Measurements from ENCODE around the gene SPATA17.

DNA sequence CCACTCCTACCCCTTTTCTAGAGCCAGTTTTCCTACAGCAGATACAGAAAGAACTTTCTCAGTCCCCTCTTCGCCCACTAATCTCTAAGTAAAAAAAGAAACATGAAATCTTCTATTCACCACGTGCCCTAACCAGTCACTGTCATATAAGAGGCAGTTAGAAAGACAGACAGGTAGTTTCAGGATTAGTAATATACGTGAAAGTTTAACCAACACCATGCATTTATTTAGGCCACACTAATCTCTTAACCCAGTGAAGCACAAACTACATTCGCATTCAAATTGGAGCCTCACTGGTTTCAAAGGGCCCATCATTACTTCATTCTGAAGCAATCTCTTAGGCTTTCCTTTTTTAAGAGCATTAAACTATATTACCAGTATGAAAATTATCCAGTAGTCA is 10.3 kb upstream of the SPATA17 start:
- TF ChIP-seq, protein P1, sequence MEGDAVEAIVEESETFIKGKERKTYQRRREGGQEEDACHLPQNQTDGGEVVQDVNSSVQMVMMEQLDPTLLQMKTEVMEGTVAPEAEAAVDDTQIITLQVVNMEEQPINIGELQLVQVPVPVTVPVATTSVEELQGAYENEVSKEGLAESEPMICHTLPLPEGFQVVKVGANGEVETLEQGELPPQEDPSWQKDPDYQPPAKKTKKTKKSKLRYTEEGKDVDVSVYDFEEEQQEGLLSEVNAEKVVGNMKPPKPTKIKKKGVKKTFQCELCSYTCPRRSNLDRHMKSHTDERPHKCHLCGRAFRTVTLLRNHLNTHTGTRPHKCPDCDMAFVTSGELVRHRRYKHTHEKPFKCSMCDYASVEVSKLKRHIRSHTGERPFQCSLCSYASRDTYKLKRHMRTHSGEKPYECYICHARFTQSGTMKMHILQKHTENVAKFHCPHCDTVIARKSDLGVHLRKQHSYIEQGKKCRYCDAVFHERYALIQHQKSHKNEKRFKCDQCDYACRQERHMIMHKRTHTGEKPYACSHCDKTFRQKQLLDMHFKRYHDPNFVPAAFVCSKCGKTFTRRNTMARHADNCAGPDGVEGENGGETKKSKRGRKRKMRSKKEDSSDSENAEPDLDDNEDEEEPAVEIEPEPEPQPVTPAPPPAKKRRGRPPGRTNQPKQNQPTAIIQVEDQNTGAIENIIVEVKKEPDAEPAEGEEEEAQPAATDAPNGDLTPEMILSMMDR (IDR thresholded peaks at IDR 0.05): no peak
- TF ChIP-seq POLR2AphosphoS5 (IDR thresholded peaks at IDR 0.05): no peak
- no peak for TF ChIP-seq POLR2A (IDR thresholded peaks at IDR 0.05)

Data from stomach (tissue), 4 donors.